ENCODE data around the gene GTSE1.

DNA sequence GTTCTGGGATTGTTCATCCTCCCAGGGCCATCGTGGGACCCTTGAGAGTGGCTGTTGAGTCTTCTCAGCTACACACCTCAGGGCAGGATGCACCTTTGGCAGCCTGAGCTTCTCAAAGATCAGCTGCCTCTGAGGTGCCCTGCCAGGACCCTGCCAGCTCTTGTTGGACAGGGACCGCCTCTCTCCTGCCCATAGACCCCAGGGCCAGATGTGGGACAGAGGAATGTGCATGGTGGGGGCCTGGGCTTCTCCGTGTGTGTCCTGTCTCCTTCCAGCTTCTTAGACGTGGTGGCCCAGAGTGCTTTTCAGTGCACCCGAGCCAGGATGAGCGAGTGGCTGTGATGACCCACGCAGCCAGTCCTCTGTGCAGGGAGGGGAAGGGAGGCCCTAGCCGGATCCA, 32.9 kb downstream of the GTSE1 start:
- TF ChIP-seq, protein P1, sequence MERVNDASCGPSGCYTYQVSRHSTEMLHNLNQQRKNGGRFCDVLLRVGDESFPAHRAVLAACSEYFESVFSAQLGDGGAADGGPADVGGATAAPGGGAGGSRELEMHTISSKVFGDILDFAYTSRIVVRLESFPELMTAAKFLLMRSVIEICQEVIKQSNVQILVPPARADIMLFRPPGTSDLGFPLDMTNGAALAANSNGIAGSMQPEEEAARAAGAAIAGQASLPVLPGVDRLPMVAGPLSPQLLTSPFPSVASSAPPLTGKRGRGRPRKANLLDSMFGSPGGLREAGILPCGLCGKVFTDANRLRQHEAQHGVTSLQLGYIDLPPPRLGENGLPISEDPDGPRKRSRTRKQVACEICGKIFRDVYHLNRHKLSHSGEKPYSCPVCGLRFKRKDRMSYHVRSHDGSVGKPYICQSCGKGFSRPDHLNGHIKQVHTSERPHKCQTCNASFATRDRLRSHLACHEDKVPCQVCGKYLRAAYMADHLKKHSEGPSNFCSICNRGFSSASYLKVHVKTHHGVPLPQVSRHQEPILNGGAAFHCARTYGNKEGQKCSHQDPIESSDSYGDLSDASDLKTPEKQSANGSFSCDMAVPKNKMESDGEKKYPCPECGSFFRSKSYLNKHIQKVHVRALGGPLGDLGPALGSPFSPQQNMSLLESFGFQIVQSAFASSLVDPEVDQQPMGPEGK (CRISPR knock-in tag; IDR thresholded peaks at IDR 0.05; ENCODE audit: borderline replicate concordance), result no peak
- TF ChIP-seq RARB (CRISPR knock-in tag; IDR thresholded peaks at IDR 0.05), result no peak

Measured in SK-N-SH treated with all-trans-retinoic acid at 6 μM for 48 hours (cell line).